GM19372 (cell line): ENCODE data around the gene CNTNAP2.

ENCODE experiments used
- ATAC-seq: cut with Tn5 transposase; IDR thresholded peaks from one replicate; pipeline ENCODE4 v1.9.1; 2021; ENCODE audit warnings: mild to moderate bottlenecking, low read depth, moderate library complexity; ENCODE audit not compliant: unreplicated experiment

CNTNAP2 gene

DNA sequence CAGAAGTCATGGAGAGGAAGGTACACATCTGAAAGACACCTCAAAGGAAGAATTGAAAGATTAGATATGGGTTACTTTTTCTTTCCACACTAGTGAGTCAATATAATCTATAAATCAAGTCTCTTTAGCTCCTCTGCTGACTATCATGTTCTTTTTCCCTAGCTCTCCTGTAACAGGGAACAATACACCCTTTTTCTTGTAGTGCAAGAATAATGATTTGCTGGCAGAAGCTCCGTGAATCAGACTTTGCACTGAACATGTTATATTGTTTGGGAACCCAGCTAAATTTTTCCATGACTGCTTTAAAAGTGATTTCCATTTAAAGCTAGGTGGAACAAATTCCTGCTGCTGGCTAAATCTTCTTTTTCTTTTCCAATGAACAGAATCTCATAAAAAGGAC is 1717.4 kb downstream of the CNTNAP2 start:
- no peak for ATAC-seq

DNA sequence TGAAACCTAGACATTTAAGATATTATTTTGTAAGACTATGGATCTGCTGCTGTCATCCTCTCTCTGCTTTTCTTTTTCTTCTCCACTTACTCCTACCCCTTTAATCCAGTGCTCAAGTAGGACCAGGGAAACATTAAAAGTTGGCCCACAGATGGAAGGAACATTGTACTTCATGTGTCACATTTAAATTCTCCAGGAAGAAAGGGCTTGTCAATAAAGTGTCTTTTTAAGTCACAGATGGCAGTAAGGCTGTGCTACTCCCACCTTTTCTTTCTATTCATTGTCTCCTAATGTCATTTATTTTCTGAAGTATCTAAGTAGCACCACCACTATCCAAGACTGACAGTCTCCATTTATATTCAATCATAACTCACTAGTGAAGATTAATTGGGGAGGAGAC is 1736.2 kb downstream of the CNTNAP2 start:
- ATAC-seq = no peak

DNA sequence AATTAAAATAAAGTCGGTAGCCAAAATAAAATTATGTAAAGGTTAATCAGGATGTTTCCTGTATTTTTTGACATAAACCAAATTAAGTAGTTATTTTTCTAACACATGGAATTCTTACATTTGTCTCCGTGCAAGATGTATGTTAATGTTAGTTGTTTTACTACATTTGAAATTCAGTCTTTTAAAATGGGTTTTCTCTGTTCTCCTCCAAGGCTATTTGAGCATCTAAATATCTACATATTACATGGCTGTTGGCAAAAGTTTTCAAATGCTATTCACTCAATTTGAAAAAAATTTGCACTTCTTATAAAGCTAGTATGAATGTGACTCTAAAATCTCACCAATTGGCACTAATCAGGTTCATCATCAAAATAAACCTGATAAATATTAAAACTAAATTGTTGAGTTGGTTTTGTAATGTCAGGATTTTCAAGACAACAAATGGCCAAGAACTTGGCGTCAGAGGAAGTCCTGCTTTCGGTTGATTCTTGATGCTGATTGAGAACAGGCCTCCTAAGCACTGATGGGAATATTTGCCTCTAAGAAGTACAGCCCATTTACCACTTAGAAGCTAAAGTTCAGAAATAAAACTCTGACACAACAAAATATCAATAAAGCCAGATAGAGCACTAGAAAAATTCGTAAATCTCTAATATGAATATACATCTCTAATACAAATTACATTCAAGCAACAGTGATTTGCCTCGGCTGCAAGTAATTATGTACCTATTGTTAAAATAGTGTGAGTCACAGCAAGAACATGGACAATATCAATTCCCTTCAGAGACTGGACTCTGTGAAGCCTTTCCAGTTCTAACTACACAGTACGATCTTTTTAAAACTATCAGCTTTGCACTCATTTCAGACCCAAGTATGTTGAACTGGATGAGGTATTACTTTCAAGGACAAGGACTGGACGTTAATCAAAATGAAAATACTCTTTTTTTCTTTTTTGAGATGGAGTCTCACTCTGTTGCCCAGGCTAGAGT is 1740.8 kb downstream of the CNTNAP2 start:
- ATAC-seq = no peak

DNA sequence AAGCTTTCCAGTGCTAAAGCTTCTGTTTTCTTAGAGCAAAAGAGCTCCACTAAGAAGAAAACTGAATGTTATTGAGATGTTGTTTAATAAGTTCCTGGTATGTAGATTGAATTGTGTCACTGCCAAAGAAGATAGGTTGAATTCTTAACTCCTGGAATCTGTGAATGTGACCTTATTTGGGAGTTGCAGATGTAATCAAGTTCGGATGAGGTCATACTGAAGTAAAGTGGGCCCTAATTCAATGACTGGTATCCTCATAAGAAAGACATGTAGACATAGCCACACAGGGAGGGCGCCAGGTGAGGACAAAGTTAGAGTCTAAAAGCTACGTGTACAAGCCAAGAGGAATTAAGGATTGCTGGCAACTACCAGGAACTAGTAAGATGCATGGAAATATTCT is 1741.8 kb downstream of the CNTNAP2 start:
- no peak for ATAC-seq

DNA sequence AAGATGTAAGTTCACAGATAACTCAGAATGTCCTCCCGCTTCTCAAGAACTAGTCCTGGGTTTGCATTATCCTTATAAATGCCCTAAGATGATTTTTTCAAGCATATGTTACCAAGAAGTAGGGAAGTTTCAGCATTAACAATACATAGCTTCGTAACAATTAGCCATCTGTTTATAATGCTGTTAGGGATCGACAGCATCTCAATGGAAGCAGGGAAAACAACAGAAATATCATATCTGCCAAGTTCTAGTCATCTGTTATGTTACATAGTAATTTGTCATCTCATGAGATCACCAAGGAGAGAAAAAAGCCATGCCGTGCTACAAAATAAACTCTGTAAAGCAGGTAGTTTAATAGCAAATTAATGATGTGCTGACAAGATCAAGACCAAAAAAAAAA is 1742.4 kb downstream of the CNTNAP2 start:
- no peak for ATAC-seq

DNA sequence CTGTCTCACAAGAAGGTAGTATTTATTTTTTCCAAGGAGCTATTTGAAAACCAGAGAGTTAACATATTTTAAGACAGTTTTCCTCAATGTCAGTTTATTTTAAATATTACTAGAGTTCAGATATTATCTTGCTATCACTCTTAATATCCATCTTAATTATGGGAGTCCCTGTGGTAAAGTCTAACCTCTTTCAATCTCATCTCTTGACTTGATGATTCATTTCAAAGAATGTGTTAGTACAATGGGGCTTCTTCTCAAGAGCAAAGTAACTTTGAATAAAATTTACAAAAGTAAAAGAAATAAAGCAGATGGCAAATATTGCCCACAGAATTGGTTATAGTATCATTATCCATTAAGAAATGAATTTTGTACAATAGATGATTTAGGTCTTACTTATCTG is 1742.9 kb downstream of the CNTNAP2 start:
- no peak for ATAC-seq

DNA sequence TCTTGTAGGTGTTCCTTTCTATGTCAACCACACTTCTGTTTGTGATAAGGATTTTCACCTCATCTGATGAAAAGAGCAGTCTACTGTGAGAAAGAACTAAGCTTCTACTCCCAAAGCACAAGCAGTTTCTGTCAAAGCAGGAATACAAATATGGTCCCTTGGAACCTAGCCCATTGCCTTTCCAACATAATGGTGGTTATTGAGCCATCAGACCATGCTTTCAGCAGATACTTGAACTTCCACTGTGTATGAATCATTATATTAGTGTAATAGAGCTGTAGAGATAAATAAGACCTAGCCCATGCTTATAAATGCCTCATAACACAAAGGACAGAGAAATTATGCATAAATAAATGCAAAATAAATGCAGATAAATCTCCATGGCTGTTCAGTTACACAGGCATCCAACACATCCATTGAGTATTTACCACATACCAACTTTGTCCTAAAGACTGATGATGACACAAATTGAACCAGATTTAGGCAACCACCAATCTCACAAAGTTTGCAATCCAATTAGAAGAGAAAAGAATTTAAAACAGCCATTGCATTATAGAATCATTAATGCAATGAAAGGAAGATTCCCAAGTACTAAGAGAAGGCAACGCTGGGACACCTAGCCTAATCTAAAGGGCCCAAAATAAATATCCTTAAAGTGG is 1744.6 kb downstream of the CNTNAP2 start:
- no peak for ATAC-seq

DNA sequence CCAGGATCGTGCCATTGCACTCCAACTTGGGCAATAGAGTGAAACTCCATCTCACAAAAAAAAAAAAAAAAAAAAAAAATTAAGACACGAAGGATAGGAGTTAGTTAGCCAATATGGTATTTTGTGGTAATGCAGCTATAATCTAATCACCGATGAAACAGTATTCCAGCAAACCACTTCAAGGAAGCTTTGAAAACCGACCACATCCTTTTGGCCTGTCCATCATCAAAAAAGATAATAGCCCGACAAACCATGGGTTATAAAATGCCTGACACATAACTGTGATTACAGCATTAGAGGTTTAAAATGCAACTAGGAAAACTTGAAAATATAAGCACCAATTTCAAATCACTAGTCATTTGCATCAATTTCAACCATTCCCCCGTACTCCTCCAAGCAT is 1745.3 kb downstream of the CNTNAP2 start:
- no peak for ATAC-seq

DNA sequence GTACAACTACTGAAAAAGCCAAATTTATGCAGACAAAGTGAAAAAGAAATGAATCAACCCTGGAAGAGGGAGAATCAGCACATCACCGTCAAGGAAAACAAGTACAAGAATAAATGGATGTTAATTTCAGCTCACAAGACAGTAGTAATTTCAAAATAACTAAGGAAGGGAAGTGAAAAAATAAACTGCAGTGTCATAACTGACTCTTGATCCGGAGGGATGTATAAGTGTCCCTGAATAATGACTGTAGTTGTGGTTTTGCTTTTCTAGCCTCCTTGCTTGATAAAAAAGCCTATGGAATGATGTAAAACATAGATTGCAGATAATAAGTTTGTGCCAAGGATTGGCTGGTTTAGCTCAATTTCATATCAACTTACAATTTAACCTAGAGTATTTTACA is 1752.9 kb downstream of the CNTNAP2 start:
- ATAC-seq = no peak

DNA sequence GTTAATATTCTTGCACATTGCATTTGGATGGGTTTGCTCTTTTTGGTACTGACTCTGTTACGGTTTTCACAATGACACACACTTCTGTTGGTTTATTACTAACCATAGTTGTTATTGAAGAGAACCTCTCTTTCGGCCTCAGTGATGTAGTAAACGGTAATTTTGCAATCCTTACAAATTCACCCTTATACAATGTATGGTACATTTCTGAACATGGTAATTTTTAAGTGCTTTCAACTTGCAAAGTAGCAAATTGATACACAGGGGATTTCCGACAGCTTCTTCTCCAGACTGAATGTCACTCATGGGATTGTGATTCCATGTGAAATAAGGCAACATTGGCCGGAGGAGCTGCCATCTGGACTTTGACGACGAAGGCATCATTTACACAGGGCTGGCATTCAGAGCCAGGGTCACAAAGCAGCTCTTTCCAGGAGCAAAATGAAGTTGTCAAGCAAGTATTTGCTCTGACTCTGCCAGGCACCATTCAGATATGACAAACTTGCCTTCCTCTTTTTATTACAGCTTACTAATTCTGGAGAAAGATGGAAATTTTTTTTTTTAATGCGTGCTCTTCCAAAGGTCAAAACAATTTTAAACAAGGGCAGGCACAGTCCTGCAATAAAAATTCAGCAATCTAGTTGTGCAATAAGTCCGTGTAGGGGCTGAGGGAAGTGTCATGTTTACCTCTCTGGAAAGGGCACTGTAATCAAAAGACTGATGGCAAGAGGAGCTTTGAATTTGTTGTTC is 1762.5 kb downstream of the CNTNAP2 start:
- ATAC-seq = no peak

DNA sequence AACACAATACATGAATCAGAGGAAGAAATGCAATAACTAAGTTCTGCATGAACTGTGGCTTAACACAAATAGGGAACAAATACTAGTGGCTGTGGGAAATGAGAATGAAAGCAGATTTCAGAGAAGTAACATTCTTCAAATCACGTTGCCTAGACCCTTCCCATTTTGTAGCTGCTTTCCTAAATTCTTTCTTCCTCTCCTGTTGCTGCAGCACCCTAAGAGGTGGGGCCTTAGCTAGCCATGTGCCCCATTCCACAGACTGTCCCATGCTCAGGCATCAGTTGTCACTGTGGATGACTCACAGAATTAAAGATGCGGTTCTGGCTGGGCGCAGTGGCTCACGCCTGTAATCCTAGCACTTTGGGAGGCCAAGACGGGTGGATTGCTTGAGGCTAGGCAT is 1769.3 kb downstream of the CNTNAP2 start:
- no peak for ATAC-seq

DNA sequence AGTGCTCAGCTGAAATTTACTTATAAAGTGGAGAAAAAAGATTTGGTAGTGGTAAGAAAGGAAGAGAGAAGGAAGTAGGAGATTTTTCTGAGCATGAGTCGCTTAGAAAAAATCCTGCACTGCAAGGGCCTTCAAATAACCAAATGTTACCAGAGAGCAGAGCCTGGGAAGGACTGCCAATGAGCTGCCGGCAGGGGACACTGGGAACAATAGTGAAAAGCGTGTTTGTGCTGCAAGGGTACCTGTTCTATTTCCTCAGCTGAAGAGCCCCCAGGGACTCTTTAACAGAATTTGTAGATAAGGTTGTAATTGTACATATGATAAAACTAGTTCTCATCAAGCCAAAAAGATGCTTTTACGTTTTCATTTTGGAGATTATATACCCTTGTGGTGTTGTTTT is 1777.7 kb downstream of the CNTNAP2 start:
- no peak for ATAC-seq

DNA sequence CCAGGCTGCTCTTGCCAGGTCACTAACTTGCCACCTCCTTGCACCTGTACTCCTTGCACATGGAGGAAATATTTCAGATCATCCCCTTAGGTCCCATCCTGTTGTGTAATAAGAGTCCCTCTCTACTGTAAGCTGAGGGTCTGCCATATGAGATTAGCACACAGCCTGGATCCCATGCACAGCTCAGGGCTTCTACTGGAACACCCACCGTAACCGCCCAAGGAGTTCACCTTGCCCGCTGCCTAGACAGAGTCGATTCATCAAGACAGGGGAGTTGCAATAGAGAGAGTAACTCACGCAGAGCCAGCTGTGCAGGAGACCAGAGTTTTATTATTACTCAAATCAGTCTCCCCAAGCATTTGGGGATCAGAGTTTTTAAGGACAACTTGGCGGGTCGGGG is 1779.5 kb downstream of the CNTNAP2 start:
- ATAC-seq = no peak

DNA sequence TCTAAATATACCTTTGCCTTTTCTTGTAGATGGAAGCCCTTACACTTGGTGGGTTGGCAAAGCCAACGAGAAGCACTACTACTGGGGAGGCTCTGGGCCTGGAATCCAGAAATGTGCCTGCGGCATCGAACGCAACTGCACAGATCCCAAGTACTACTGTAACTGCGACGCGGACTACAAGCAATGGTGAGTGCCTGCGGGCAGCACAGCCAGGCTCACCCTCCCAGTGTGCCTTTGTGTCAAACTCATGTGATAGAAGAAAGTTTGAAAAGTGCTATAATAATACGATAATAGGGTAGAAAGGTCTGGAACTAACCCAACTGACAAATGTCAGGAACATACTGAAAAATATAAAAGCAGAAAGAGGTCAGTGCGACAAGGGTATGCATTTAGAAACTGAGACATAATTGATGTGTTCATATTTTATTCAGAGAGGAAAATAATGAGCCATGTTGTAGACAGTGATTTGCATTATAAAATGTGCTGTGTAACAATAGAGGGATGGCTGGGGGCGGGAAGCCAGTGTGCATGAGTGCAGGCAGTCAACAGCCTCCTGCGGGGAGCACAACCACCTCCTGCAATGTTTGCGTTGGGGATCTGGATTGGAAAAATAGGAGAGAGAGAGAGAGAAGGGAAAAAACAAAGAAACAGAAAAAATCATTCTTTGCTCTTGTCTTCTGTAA is 1787.1 kb downstream of the CNTNAP2 start:
- no peak for ATAC-seq

DNA sequence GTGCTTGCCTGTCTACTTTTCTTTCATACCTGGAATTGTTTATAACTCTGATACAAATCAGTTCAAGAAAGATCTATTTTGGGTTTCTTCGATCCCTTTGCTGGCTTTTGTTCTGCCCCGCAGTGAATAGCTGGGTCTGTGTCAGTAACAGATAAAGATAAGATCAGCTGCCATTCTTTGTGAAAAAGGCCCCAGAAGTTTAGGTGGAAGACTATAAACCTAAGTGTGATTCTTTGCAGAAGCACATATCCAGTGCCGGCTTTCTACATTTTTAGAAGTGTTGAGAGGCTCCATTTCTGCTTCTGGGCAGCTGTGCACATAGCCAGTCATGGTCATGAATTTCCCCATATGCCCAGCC is 1787.6 kb downstream of the CNTNAP2 start:
- no peak for ATAC-seq

DNA sequence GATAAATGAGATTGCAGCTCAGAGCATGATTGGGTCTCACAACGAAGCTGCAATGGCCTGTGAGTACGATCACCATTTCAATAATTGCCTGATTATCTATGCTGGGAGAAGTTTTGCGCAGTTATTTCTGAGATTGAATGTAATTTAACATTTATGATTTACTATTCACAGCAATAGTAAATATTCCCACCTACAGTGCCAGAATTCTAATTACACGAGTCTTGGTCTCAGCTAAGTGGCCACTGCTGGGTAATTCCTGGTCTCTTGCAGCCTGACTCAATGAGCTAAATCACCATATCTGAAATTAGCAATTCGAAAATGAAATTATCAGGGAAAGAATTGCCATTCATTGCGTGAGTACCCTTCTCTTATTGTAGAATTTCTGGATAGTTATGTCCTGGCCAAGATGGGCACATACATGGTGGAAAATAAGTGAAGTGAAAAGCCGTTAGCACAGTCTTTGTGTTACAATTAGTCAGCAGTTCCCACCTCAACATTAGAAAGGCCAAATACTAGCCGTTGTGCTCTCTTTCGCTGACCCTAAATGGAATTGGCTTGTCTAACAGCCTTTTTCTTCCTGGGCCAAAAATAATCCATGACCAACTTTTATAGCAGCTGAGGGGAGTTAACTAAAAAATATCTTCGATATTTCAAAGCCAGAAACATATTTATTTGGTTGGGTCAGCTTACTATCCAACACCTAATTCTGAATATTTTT is 1793.0 kb downstream of the CNTNAP2 start:
- no peak for ATAC-seq

DNA sequence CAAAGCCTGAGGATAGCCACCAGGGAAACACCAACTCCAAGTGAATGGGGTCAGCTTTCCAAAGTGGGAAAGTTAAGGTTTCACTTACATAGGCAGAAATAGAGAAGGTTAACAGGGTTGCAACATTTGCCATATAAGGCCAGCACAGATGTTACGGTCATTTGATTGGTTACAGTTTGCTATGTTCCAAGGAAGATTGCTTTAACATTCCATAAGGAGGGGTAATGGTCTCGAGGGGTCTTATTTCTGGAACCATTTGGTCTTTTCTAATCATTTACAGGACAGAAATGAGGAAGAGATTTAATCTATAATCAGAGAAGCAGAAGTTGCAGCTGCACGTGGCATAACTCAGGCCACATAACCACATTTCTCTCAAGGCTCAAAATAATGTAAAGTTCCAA is 1794.6 kb downstream of the CNTNAP2 start:
- no peak for ATAC-seq

DNA sequence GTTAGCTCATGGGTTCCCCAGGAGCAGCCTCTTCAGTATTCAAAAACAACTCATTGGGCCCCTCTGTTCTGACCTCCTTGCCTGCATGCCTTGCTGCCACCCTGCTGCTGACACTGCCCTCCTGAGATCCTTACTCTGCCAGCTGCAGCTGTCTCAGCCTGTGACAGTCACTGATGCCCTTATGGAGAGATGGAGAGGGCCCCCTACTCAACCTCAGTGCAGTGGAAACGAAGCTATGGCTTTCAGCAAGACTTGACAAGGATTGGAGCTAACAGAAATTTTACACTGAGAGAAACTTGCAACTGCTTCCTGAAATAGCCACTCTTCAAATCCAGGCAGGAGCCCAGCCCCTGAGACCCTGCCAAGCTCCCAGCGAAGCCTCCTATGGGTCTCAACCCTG is 1795.7 kb downstream of the CNTNAP2 start:
- no peak for ATAC-seq

DNA sequence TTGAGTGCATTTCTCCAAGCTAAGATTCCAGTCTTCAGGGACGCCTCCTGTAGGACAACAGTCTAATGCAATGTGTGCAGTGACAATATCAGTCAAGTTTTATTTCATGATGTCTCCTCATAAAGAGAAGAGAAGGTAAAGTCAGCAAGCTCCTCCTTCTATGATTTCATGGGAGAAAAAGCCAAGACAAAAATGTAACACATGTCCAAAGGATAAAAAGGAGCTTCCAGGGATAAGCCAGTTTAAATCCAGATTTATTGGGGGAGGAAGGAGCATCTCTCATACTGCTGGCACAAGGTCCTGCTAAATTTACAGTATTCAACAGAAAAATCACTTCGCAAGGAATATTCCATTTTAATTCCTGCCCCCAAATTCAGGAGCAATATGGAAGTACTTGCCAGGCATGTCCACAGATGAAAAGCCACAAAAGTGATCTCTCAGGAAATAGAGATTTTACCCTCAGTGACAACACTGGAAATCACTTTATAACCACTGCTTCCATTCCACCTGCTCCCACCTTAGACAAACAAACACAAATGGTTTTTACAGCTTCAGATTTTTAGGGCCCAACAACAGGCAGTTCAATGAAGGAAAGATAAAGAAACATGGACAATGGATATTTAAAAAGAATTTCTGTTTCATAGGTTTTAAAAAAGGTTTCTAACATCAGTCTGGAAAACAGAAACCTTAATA is 1796.5 kb downstream of the CNTNAP2 start:
- no peak for ATAC-seq

DNA sequence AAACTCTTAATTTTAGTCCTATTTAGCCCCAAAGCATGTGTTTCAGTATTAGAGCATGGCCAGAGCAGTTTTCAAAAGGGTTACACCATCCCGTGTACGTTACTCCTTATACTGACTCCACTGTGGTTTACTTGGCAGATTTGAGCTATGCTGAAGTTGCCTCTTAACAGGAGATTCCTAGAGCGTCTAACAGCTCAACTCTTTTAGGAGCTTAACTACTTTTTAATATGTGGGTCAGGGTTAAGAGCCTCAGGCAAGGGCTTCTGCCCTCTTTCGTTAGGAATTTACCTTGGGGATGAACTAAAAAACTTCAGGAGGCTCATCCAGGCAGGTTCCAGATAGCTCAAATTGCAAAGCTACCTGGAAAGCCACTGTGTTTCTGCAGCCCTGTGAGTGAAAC is 1799.2 kb downstream of the CNTNAP2 start:
- ATAC-seq = no peak
